Adrenal gland (tissue), 5 donors: Measurements from ENCODE around the gene POLR3A.

ENCODE experiments used
- CTCF ChIP-seq, 6 experiments: fragments of 450-650 bp in 4 of 6; fragments of 200-600 bp in 2 of 6; sonication (generic) in 1 of 6; IDR thresholded peaks; 1 replicate in 5 of 6; 2 replicates in 1 of 6; pipeline versions ENCODE4 v1.5.1 to v1.8.0; 2016 to 2021; ENCODE audit warnings: antibody characterized with exemption in 6 of 6, mild to moderate bottlenecking in 2 of 6, moderate library complexity in 1 of 6
- POLR2A ChIP-seq, 2 donors: fragments of 450-650 bp; IDR thresholded peaks; one replicate each; pipeline ENCODE4 v1.6.1; 2017; ENCODE audit warnings: antibody characterized with exemption in 2 of 2, mild to moderate bottlenecking in 2 of 2, moderate library complexity in 1 of 2
- donor health status: DM: no; HTN: no; CAD: no.

DNA sequence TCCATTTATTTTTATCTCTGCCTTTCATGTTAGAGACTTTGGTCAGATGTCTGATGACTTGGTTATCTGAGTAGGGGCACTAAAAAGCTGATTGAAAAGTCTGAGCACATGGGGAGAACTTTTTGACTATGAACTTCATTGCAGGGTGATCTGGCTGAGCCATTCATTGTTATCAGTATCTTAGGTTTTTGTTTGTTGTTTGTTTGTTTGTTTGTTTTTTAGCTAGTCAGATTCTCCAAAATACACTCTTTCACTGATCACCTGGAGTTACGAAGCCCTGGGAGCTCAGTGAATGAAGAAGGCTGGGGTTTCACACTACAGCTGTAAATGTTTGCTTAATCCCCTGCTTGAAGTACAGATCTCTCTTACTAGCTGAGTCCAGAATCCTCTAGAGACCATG, 74.2 kb downstream of the POLR3A start:
- TF ChIP-seq POLR2A (IDR thresholded peaks at IDR 0.05) (no peak), CTCF (IDR thresholded peaks at IDR 0.05) (no peak)
